Measurements from ENCODE around the gene TFR2.
"Not testable (repeated sequence)": the region's sequence is repeated elsewhere in the genome, so short reads cannot be mapped to it uniquely, and the experiment has no call there.

The TFR2 gene

DNA sequence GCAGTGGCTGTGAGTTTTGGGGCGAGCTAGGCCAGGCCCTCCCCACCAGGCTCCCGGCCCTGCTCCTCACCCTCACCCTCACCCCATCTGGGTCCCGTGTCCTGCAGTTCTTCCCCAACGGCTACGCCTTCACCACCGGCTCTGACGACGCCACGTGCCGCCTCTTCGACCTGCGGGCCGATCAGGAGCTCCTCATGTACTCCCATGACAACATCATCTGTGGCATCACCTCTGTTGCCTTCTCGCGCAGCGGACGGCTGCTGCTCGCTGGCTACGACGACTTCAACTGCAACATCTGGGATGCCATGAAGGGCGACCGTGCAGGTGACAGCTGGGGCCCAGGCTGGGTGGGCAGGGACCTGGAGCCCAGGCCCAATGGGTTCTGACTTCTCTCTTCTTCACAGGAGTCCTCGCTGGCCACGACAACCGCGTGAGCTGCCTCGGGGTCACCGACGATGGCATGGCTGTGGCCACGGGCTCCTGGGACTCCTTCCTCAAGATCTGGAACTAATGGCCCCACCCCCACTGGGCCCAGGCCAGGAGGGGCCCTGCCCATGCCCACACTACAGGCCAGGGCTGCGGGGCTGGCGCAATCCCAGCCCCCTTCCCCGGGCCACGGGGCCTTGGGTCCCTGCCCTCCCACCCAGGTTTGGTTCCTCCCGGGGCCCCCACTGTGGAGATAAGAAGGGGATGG is 37.1 kb upstream of the TFR2 start:
- DNase-seq, result no peak

DNA sequence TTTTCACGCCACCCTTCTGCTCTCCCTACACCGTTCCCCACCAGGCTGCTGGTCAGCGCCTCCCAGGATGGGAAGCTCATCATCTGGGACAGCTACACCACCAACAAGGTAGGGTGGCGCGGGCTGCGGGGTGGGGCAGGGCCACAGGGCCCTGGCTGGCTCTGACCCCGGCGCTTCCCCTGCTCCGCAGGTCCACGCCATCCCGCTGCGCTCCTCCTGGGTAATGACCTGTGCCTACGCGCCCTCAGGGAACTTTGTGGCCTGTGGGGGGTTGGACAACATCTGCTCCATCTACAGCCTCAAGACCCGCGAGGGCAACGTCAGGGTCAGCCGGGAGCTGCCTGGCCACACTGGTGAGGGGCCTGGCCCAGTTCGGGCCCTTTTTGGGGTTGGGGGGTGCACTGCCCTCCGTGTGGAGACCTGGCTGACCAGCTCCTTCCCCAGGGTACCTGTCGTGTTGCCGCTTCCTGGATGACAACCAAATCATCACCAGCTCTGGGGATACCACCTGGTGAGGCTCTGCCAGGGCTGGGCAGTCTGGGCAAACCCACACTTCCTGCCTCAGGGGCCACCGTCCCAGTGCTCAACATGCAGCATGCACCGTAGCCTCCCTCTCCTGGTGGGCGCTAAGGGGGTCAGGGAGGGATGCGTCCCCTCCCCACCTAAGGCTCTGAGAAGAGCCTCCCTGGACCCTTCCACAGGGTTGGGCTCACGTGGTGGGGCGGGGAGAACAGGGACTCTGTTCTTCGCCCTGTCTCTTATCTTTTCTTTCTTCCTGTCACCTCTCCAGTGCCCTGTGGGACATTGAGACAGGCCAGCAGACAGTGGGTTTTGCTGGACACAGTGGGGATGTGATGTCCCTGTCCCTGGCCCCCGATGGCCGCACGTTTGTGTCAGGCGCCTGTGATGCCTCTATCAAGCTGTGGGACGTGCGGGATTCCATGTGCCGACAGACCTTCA is 36.2 kb upstream of the TFR2 start:
- DNase-seq, result no peak

DNA sequence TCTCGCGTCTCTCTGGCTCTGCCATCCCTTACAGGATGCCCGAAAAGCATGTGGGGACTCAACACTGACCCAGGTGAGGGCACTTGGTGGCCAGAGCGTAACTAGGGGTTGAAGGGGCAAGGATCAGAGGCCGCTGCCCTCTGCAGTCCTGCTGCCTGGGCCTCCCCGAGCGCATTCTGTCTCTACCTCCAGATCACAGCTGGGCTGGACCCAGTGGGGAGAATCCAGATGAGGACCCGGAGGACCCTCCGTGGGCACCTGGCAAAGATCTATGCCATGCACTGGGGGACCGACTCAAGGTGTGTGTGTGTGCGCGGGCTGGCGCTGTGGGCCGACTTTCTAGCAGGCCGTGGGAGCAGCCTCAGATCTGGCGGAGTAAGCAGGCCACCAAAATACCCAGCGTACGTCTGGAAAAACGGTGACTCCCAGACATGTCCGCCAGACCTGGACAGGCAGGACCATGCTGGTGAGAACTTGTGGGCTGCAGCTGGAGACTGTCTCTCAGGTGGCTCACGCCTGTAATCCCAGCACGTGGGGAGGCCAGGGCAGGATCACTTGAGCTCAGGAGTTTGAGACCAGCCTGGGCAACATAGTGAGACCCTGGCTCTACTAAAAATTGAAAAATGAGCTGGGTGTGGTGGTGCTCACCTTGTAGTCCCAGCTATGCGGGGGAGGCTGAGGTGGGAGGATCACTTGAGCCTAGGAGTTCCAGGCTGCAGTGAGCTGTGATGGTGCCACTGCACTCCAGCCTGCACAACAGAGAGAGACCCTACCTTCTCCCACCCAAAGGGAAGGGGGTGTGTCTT is 35.4 kb upstream of the TFR2 start:
- DNase-seq, result no peak

DNA sequence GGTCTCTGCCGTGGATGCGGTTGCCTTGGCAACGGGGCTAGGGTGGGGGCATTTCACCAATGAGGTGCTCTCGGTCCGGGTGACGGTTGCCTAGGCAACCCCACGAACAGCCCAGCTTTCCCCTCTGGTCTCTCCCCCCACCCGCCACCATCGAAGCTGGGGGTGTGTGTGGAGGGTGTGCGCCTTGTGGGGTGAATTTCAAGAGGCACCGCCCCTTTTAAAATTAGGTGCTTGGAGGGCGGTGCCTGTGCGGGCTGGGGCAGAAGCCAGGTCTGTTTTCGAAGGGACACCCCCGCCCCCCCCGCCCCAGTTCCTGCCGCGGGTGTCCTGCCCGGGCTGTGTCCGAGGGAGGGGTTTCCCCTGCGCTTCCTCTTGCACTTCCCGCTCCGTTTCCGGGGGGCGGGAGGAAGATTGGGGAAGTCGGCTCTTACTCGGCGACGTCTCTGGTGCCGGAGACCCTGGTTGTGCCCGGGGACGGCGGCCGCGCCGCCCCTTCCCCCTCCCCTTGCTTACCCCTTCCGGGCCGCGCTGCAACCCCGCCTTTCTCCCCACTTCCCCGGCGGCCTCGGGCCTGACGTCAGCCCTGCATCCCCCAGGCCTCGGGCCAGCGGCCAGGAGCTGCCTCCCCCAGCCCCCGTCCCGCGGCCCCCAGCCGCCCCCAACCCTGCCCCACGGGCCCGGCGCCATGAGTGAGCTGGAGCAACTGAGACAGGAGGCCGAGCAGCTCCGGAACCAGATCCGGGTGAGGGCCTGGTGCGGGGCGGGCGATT is 34.4 kb upstream of the TFR2 start:
- peak; percentile 67 for DNase-seq

DNA sequence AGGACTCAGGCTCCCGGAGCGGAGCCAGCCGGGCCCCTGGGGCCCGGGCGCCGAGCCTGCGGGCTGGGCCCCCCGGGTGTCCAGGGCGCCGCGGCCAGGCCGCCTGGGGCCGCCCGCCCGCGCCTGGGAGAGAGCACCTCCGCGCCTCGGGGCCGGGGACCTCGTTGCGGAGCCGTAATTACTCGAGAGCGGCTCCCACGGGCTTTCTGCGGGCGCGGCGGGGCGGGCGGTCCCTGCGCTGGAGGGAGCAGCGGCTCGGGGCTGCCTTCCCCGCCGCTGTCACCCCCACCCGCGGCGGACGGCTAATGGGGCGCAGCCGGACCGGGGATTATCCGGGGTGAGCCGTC is 33.7 kb upstream of the TFR2 start:
- DNase-seq, result no peak

DNA sequence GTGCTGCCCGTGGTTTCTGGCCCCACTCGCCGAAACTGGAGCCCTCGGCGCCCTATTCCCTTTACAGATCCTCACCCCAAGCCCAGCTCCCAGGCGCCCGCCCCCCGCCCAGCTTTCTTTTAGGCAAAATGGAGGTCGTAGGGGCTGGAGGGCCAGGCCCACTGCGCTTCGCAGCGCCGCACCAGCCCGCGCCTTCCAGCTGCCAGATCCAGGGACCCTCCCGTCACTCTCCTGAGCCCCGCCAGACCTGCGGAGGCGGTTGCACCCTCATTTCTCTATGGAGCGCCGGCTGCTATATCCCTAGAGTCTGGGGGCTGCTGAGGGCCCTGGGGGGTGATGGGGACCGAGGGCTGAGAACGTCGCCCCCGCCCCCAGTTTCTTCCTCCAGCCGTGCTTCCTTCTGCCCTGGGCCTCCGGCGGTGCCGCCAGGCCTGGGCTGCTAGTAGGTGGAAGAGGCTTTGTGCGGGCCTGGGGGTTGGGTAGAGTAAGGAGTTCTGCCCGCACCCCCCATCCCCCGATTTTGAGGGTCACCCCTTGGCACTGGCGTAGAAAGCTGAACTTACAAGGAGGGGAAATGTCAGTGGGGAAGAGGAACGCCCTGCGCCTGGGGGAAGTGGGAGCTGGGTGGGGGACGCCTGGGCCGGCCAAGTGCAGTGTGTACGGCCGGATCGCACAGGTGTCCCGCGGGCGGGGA is 33.2 kb upstream of the TFR2 start:
- no peak for DNase-seq

DNA sequence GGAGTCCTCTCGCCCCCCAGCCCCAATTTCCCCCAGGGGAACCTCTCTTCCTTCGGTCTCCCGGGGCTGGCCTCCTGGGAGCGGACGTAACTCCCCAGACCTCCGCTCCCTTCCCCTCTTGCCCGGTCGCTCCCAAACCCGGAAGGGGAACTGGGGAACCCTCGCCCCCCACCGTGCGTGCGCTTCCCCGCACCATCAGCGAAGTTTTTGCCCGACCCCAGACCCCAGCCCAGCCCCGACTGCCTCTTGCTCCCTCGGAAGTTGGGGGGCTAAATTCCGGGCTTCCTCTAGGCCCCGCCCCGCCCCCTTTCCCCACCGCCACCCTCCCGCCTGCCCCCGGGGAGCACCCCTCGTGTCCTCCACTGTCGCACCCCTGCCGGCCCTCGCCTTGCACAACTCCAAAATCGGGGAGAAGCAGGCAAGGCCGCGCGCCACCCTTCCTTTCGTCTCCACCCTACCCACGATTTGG is 32.6 kb upstream of the TFR2 start:
- no peak for DNase-seq

DNA sequence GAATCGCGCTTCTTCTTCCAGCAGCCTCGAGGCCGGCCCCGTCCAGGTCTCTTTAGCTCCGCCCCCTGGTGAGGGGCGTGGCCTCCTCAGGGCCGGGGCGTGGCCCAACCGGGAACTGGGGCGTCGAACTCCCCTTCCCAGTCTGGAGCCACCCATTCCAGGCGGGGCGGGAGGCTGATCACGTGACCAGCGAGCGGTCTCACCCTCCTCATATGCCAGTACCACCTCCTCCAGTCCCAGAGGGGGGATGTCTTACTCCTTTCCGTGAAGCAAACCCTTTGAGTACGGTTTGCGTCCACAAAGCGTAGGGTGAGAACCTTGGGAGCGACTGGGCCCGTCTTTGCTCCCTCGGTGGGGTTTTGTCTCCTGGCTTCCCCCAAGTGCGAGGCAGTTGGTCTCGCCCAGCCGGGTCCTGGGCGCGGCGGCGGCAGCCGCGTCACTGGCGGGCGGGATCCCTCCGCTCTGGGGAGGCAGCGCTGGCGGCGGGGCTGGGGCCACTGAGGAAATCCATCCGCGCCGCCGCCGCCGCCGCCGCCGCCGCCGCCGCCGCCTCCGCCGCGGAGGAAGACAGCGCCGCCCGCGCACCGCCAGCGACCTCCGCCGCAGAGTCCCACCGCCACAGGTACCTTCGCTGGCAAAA is 32.1 kb upstream of the TFR2 start, which contains the start of gene GNB2:
Gene GNB2, plus strand, starts transcription at position 439 of the 640 bp plus-strand sequence. CDS start 2,526 bp downstream, outside the sequence.
- DNase-seq, result peak; percentile 99

DNA sequence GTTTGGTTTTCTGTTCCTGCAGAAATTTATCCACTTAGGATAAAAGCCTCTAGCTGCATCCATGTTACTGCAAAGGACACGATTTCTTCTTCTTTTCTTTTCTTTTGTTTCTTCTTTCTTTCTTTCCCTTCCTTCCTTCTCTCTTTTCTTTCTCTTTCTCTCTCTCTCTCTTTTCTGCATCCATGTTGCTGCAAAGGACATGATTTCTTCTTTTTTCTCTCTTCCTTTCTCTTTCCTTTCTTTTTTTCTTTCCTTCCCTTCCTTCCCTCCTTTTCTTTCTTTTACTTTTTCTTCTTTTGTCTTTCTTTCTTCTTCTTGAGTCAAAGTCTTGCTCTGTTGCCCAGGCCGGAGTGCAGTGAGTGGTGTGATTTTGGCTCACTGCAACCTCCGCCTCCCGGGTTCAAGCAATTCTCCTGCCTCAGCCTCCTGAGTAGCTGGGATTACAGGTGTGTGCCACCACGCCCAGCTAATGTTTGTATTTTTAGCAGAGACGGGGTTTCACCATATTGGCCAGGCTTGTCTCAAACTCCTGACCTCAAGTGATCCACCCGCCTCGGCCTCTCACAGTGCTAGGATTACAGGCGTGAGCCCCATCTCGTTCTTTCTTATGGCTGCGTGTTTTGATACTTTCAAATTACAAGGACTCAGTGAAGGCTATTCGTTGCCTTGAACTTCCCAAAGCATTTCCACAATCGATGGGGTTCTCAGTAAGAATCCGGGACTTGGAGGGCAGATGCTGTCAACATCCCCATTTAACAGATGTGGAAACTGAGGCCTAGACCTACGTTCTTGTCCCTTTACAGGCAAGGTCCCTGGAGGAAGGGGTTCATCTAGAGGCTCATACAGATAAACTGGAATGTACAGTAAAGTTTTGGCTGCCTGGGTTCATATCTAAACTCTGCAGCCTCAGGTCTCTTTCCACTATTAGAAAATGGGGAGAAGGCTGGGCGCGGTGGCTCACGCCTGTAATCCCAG is 30.3 kb upstream of the TFR2 start:
- DNase-seq, result no peak

DNA sequence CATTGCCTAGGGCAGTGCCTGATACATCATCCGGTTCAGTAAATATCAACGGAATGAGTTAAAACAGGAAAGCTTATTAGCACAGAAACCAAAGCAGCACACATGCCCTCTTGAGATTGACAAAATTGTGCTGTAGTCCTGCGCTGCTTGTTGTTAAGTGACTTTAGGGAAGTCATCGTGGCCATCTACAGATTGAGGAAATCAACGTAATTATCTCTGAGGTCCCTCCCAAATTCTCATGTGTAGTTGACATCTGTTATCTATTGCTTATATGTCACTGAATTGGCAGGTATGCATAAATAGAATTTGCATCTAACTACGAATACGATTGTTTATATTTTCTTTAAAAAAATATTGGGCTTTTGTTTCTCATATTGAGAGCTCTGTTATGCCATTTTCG is 28.7 kb upstream of the TFR2 start:
- DNase-seq, result no peak

DNA sequence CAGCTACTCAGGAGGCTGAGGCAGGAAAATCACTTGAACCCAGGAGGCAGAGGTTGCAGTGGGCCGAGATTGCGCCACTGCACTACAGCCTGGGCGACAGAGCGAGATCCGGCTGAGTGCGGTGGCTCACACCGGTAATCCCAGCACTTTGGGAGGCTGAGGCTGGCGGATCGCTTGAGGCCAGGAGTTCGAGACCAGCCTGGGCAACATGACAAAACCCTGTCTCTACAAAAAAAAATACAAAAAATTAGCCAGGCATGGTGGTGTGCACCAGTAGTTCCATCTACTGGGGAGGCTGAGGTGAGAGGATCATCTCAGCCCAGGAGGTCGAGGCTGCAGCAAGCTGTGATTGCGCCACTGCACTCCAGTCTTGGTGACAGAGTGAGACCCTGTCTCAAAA is 27.8 kb upstream of the TFR2 start:
- not testable (repeated sequence) for DNase-seq

DNA sequence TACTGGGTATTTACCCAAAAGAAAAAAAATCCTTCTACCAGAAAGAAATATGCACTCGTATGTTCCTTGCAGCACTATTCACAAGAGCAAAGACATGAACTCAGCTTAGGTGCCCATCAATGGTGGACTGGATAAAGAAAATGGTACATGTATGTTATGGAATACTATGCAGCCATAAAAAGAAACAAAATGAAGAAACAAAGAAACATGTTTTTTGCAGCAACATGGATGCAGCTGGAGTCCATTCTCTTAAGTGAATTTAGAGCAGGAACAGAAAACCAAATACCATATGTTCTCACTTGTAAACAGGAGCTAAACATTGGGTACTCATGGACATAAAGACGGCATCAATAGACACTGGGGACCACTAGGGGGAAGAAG is 26.7 kb upstream of the TFR2 start:
- no peak for DNase-seq

DNA sequence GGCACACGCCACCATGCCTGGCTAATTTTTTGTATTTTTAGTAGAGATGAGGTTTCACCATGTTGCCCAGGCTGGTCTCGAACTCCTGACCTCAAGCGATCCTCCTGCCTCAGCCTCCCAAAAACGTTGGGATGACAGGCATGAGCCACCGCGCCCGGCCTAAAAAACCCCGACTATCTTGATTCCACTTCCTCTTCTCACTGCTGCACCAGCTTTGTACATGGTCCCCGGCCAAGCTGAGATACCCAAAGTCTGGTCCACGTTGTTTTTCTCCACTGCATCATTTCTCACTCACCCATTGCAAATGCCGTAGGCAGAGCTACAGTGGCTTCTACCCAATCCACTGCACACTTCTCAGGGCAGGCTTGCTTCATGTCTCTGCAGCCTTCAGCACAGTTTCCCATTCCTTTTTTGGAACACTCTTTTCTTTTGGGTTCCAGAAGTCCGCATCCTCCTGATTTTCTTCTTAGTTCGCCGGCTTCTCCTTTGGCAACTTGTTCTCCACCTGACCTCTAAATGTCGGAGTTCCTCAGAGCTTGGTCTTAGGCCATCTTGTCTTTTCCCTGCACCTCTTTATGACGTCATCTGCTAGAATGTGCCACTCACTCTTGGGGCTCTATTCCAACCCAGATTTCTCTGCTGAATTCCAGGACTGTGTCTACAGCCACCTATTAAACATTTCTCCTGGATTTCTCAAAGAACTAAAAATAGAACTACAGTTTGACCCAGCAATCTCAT is 26.1 kb upstream of the TFR2 start:
- DNase-seq, result no peak

DNA sequence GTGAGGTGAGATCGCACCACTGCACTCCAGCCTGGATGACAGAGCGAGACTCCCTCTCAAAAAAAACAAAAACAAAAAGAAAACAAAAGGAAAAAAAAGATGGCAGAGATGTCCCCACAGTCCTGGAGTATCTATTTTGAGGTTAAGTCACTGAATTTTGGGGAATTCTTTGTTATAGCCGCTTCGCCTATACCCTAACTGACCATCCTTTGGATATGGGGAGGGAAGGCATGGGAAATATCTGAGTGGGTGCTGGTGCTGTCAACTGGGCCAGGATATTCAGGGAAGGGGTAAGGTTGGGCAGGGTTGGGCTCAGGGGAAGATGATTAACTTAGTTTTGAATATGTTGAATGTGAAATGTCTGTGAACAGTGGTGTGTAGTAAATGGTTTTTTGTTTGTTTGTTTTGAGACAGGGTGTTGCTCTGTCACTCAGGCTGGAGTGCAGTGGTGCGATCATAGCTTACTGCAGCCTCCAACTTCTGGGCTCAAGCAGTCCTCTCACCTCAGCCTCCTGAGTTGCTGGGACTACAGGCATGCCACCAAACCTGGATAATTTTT is 23.9 kb upstream of the TFR2 start:
- DNase-seq, result no peak

DNA sequence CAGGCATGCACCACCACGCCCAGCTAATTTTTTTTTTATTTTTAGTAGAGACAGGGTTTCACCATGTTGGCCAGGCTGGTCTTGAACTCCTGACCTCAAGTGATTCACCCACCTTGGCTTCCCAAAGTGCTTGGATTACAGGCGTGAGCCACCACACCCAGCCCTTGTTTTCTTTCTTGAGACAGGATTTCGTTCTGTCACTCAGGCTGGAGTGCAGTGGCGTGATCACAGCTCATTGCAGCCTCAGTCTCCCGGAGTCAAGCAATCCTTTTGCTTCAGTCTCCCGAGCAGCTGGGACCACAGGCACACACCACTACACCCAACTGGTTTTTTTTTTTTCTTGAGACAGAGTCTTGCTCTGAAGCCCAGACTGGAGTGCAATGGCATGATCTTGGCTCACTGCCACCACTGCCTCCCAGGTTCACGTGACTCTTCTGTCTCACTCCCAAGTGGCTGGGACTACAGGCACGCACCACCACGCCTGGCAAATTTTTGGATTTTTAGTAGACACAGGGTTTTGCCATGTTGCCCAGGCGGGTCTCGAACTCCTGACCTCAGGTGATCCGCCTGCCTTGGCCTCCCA is 20.9 kb upstream of the TFR2 start:
- DNase-seq, result not testable (repeated sequence)

DNA sequence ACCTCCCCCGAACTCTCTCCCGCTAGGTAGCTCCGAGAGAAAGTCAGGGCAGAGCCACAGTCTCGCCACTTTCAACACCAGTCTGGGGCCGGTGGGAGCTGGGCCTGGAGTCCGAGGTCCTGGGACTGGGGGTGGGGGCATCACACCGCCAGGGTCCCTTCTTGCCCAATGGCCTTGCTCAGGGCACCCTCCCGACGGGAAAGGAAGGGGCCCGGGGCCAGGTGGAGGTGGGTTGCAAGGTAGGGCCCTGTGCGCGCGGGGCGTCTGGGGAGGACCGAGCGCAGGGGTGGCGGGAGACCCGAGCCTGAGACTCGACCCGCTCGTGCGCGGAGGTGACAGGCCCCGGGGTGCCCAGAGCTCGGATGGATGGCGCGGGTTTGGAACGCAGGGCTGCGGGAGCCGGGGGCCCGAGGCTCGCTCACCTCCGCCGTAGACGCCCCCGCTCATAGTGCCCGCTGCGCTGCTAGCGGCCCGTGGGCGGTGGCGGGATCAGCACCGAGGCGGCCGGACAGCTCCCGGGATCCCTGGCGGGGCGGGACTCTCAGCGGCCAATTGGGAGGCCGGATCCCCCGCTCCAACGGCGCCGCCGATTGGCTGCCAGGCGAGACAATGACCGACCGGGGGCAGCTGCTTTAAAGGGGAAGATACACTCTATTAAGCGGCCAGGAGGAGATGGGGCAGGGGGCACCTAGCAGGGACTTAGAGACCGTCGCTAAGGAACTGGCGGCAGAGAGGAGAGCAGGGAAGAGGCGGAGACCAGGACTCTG is 14.7 kb upstream of the TFR2 start, which contains the start of gene ACTL6B:
Gene ACTL6B, minus strand, starts transcription at position 541 of the 767 bp plus-strand sequence. Its CDS starts 94 bp downstream, at position 447.
- peak; percentile 59 for DNase-seq
